Lower lobe of right lung (tissue), 2 donors: Measurements from ENCODE around the gene SLC35F3. TPM values are rescaled to one million over a fixed set of nuclear protein-coding genes. Genes with fewer than 3 reads are reported as not detected.

ENCODE experiments used
- ATAC-seq, 2 donors: fragments of 200-7000 bp; cut with Tn5 transposase; one replicate each; pipeline ENCODE4 v1.9.1; 2020 to 2022; ENCODE audit warnings: mild to moderate bottlenecking in 2 of 2, moderate library complexity in 2 of 2
- DNase-seq: peaks from one replicate; pipeline ENCODE4 v3.0.0-alpha.2; 2020
- H3K27ac ChIP-seq: fragments of 200-600 bp; one replicate; pipeline ENCODE4 v1.8.0; 2022
- H3K27me3 ChIP-seq: fragments of 200-600 bp; one replicate; pipeline ENCODE4 v1.8.0; 2022; ENCODE audit warnings: low read depth
- H3K36me3 ChIP-seq: fragments of 200-600 bp; one replicate; pipeline ENCODE4 v1.8.0; 2022; ENCODE audit warnings: mild to moderate bottlenecking
- H3K4me1 ChIP-seq: fragments of 200-600 bp; one replicate; pipeline ENCODE4 v1.8.0; 2022
- H3K4me3 ChIP-seq: fragments of 200-600 bp; one replicate; pipeline ENCODE4 v1.8.0; 2022; ENCODE audit warnings: mild to moderate bottlenecking
- H3K9me3 ChIP-seq: fragments of 200-600 bp; one replicate; pipeline ENCODE4 v1.8.0; 2022
- intact Hi-C: fragments of 100-400 bp; cut with DNase I; formaldehyde crosslinking; loops from one replicate; pipeline ENCODE4 v1.11.0; 2022
- total RNA-seq: library from RNA; stranded (reverse); fragmentation: NEBNext Ultra II Directional; extraction: Animal tissue kit (Norgen Biotek cat#: 25700); gene quantifications from one replicate; pipeline ENCODE4 v1.2.1, GENCODE V29; 2021
- TF ChIP-seq, protein P1 (sequence below): fragments of 200-600 bp; IDR thresholded peaks from one replicate; pipeline ENCODE4 v1.8.0; 2022; ENCODE audit warnings: antibody characterized with exemption, mild to moderate bottlenecking
- donor health status: DM: no; HTN: yes; CAD: no; lungs with severe emphysema.

The SLC35F3 gene
- total RNA-seq, 1 donor from 2014 or later: 0.41 TPM

DNA sequence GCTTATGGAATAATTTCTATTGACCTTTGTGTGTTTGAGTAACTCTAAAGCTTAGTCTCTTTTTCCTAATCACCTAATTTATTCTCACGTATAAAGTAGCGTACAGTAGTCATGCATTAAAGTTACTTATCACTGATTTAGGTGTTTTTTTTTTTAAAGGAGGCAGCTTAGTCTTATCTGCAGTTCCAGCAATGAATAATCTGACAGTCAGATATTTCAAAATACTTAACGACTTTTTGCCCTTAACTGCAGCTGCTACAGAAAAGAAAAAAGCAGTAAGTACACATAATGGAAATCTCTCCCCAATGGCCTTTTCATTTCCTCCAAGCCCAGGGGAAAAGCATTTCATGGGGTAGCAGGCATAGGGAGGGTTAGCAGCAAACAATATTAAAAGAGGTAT is 54.6 kb downstream of the SLC35F3 start:
- ATAC-seq (no peak), DNase-seq (no peak)

DNA sequence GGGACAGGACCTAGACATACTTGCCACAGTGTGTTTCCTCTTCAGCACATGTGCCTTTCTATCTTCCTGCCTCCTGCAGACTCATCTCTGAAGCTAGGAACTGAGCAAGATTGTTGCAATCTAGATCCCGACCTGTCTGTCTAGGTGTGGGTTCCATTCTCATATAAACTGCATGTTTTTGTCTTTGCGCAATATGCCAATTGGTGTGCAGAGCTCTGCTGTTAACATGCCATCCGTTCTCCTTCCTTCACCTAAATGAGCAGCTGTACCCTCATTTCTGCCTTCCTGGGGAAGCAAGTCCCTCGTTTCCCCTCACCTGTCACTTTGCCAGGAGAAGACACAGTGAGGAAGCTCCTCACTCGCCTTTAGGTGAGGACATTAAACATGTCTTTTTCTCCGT is 55.5 kb downstream of the SLC35F3 start:
- no peak overlapping the region for H3K27ac ChIP-seq
- H3K27me3 ChIP-seq: no peaks in the 10 kb centered on the region
- intact Hi-C loops: no loop called here
- H3K4me3 ChIP-seq: no peak overlapping the region
- H3K4me1 ChIP-seq: no peaks in the 10 kb centered on the region
- H3K36me3 ChIP-seq: no peaks in the 10 kb centered on the region
- H3K9me3 ChIP-seq: peaks cover 8% of the 10 kb centered on the region
- ATAC-seq (no peak), DNase-seq (no peak)
- TF ChIP-seq, protein P1, sequence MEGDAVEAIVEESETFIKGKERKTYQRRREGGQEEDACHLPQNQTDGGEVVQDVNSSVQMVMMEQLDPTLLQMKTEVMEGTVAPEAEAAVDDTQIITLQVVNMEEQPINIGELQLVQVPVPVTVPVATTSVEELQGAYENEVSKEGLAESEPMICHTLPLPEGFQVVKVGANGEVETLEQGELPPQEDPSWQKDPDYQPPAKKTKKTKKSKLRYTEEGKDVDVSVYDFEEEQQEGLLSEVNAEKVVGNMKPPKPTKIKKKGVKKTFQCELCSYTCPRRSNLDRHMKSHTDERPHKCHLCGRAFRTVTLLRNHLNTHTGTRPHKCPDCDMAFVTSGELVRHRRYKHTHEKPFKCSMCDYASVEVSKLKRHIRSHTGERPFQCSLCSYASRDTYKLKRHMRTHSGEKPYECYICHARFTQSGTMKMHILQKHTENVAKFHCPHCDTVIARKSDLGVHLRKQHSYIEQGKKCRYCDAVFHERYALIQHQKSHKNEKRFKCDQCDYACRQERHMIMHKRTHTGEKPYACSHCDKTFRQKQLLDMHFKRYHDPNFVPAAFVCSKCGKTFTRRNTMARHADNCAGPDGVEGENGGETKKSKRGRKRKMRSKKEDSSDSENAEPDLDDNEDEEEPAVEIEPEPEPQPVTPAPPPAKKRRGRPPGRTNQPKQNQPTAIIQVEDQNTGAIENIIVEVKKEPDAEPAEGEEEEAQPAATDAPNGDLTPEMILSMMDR: no peak

More for the DNA sequence above, 54.6 kb downstream of the SLC35F3 start:
- peaks cover 8% of the 10 kb centered on the region for H3K9me3 ChIP-seq
- TF ChIP-seq, protein P1: no peak
- intact Hi-C loops: no loop called here
- H3K4me1 ChIP-seq: no peaks in the 10 kb centered on the region
- H3K4me3 ChIP-seq: no peak overlapping the region
- H3K27ac ChIP-seq: no peak overlapping the region
- no peaks in the 10 kb centered on the region for H3K36me3 ChIP-seq
- no peaks in the 10 kb centered on the region for H3K27me3 ChIP-seq

DNA sequence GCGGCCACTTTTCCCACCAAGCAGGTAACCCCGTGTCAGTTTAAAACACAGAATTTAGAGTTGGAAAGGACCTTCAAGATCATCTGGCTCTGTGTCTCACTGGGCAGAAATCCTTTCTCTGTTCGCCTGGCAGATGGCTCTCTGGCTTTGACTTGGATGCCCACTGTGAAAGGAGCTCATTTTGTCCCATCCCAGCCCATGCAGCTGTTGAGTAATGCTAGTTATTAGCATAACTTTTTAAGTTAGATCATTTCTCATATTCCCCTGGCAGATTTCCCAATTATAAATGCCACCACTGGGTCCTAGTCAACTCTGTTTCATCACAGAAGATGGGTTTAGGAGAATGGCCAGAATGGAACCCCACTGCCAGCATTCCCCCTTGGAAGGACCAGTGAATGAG is 55.9 kb downstream of the SLC35F3 start:
- no peaks in the 10 kb centered on the region for H3K27me3 ChIP-seq
- intact Hi-C loops: no loop called here
- H3K9me3 ChIP-seq: peaks cover 8% of the 10 kb centered on the region
- H3K4me1 ChIP-seq: no peaks in the 10 kb centered on the region
- TF ChIP-seq, protein P1: no peak
- H3K4me3 ChIP-seq: no peak overlapping the region
- DNase-seq: no peak
- no peak overlapping the region for H3K27ac ChIP-seq
- no peaks in the 10 kb centered on the region for H3K36me3 ChIP-seq
- ATAC-seq: no peak

DNA sequence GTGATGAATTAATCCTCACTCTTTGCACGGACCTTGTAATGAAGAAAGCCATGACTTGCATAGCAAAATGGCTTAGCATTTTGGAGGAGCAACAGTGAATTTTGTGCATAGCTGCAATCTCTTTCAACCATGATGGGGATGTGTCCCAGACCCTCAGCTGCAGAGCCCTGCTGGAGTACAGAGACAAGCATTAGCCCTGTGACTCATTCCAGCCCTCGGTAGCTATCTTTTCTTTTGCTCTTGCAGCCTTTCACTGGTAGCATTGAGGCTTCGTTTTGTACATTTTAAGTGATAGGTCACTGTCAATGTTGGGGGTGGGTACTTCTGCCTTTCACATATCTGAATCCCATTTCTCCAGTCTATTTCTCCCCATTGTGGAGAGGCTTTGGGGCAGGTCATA is 58.4 kb downstream of the SLC35F3 start:
- DNase-seq (no peak), ATAC-seq (no peak)
- no peaks in the 10 kb centered on the region for H3K27me3 ChIP-seq
- no peaks in the 10 kb centered on the region for H3K9me3 ChIP-seq
- H3K36me3 ChIP-seq: no peaks in the 10 kb centered on the region
- no peak overlapping the region for H3K27ac ChIP-seq
- intact Hi-C loops: no loop called here
- H3K4me1 ChIP-seq: no peaks in the 10 kb centered on the region
- H3K4me3 ChIP-seq: no peak overlapping the region
- TF ChIP-seq, protein P1: no peak

DNA sequence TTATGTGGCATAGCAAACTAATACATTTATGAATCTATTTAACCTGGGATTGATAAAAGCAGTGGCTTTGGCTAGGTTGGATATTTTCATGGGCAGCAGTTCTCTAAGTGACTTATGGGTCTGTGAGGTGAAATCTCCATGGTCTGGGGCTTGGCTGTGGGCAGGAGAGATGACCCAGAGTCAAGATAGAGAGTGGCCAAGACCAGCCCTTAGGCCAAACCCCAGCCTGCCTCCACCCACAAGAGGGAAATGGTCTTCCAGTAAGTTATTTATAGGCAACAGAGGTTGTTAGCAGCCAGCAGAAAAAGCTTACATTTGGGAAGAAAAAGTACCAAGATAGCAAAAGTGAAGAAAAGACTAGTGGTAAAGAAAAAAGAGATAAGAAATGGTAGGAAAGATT is 61.4 kb downstream of the SLC35F3 start:
- Histone ChIP-seq H3K27ac (no peak overlapping the region), H3K4me1 (no peaks in the 10 kb centered on the region), H3K4me3 (no peak overlapping the region), H3K9me3 (no peaks in the 10 kb centered on the region), H3K27me3 (no peaks in the 10 kb centered on the region), H3K36me3 (no peaks in the 10 kb centered on the region)
- DNase-seq: no peak
- TF ChIP-seq, protein P1: no peak
- ATAC-seq: no peak
- intact Hi-C loops: no loop called here

DNA sequence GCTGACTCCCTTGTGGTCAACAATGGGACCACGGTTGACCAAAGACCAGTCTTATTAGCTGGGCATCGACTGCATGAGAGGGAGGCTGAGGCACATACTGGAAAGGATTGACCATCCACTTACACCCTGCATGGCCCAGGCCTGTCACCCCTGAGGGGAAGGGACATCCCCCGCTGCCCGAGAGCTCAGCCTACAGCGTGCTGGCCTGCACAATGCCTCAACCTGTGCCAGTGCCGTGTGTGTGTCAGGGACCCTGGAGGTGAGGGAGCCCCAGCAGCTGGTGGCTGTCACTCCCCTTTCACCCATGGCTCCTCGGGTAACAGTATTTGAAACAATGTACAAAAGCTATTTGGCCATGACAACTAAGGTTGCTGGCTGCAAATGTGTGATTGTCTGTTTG is 67.3 kb downstream of the SLC35F3 start:
- intact Hi-C loops: no loop called here
- TF ChIP-seq, protein P1: no peak
- Histone ChIP-seq H3K27ac (no peak overlapping the region), H3K4me1 (no peaks in the 10 kb centered on the region), H3K36me3 (no peaks in the 10 kb centered on the region), H3K4me3 (no peak overlapping the region), H3K9me3 (no peaks in the 10 kb centered on the region), H3K27me3 (no peaks in the 10 kb centered on the region)
- DNase-seq (no peak), ATAC-seq (peak in 1 of 2 donors; percentile 48)
